Measurements from ENCODE around the gene HYAL4. TPM values are rescaled to one million over a fixed set of nuclear protein-coding genes. Genes with fewer than 3 reads are reported as not detected.
A peak's percentile ranks its signal among the peaks of the same experiment; 100 is the strongest.

HYAL4 gene
- total and polyA plus RNA-seq, 2 donors (not counting 3 experiments of a cell fraction or from before 2014, with no cell fraction given): not detected

- intact Hi-C loops (cut with micrococcal nuclease): loop anchor here (1.0 to 5.0 kb wide), 7 partner anchors 67 to 922 kb away; partner anchors contain the start of gene WASL
- Histone ChIP-seq H3K27ac (ENCODE audit: insufficient read depth, low read depth, low read length) (peak overlapping the region; percentile 34), H3K27me3 (ENCODE audit: control insufficient read depth in 2 of 2, insufficient read depth in 2 of 2, low read length in 2 of 2) (no peaks in the 10 kb centered on the region), H3K4me2 (ENCODE audit: insufficient read depth, low read length) (peak overlapping the region; percentile 58), H3K9me3 (replicated peaks; ENCODE audit: control insufficient read depth, insufficient read depth, low read length) (no peaks in the 10 kb centered on the region), H3K9me1 (replicated peaks; ENCODE audit: control insufficient read depth, extremely low read depth, insufficient read depth, low read length) (no peaks in the 10 kb centered on the region), H3K36me3 (ENCODE audit: control insufficient read depth in 2 of 2, extremely low read depth in 1 of 2, insufficient read depth in 2 of 2, low read length in 2 of 2) (no peaks in the 10 kb centered on the region), H3K9ac (replicated peaks; ENCODE audit: extremely low read depth, insufficient read depth, low read length) (peak overlapping the region; percentile 42), H2AFZ (ENCODE audit: low read depth, low read length) (no peak overlapping the region), H4K20me1 (replicated peaks; ENCODE audit: control insufficient read depth, extremely low read depth, insufficient read depth, low read length) (no peaks in the 10 kb centered on the region), H3K79me2 (ENCODE audit: control insufficient read depth, insufficient read depth, low read length) (no peaks in the 10 kb centered on the region), H3K4me1 (ENCODE audit: control insufficient read depth, extremely low read depth, insufficient read depth, low read length) (peaks cover 9% of the 10 kb centered on the region), H3K4me3 (replicated peaks in 1 of 3; ENCODE audit: insufficient read depth in 1 of 3, low read depth in 1 of 3, low read length in 3 of 3) (no peak overlapping the region)
- no TSS peak for BruUV-seq (replicated peaks)
- ChIA-PET CTCF (interaction anchor here (0.6 to 4.1 kb wide), 39 partner anchors 8 to 1871 kb away, joined by 3 to 115 read pairs (median 4); partner anchors contain the start of genes HYAL4 and WASL), POLR2A (no interaction called here)
- DNase-seq (ENCODE audit: low read depth, low spot score) (peak; percentile 84), FAIRE-seq (peak; percentile 90)
- TF ChIP-seq CTCF (IDR thresholded peaks at IDR 0.05; ENCODE audit: extremely low read depth in 1 of 2, insufficient read depth in 1 of 2, low read depth in 1 of 2, low read length in 2 of 2) (peak; percentile 41 to 56), JUN (IDR thresholded peaks at IDR 0.05; ENCODE audit: borderline replicate concordance, insufficient read depth, insufficient read length, low read depth) (no peak)
- dilution Hi-C loops (cut with MboI; ENCODE audit: extremely low pct_ligation_motif_present, low sequenced_read_pairs): no loop called here
Measured at GRCh38 chr7:123865517-123866117, 20.6 kb downstream of the HYAL4 start.

- DNase-seq (ENCODE audit: low read depth, low spot score): no peak
- CTCF ChIA-PET: interaction anchor here (0.7 to 4.1 kb wide), 4 partner anchors 63 to 327 kb away, joined by 3 to 115 read pairs (median 26); no protein-coding TSS in a partner anchor
- Histone ChIP-seq H3K9ac (replicated peaks; ENCODE audit: extremely low read depth, insufficient read depth, low read length) (no peak overlapping the region), H2AFZ (ENCODE audit: low read depth, low read length) (no peak overlapping the region), H3K4me1 (ENCODE audit: control insufficient read depth, extremely low read depth, insufficient read depth, low read length) (peaks cover 9% of the 10 kb centered on the region), H3K36me3 (ENCODE audit: control insufficient read depth in 2 of 2, extremely low read depth in 1 of 2, insufficient read depth in 2 of 2, low read length in 2 of 2) (no peaks in the 10 kb centered on the region), H3K4me3 (replicated peaks in 1 of 3; ENCODE audit: insufficient read depth in 1 of 3, low read depth in 1 of 3, low read length in 3 of 3) (no peak overlapping the region), H3K27me3 (ENCODE audit: control insufficient read depth in 2 of 2, insufficient read depth in 2 of 2, low read length in 2 of 2) (no peaks in the 10 kb centered on the region), H3K9me1 (replicated peaks; ENCODE audit: control insufficient read depth, extremely low read depth, insufficient read depth, low read length) (no peaks in the 10 kb centered on the region), H4K20me1 (replicated peaks; ENCODE audit: control insufficient read depth, extremely low read depth, insufficient read depth, low read length) (no peaks in the 10 kb centered on the region), H3K9me3 (replicated peaks; ENCODE audit: control insufficient read depth, insufficient read depth, low read length) (no peaks in the 10 kb centered on the region), H3K79me2 (ENCODE audit: control insufficient read depth, insufficient read depth, low read length) (no peaks in the 10 kb centered on the region), H3K4me2 (ENCODE audit: insufficient read depth, low read length) (no peak overlapping the region), H3K27ac (ENCODE audit: insufficient read depth, low read depth, low read length) (no peak overlapping the region)
- POLR2A ChIA-PET: no interaction called here
- no TSS peak for BruUV-seq (replicated peaks)
- intact Hi-C loops (cut with micrococcal nuclease) (loop anchor here (5.0 kb wide), 2 partner anchors 120 to 920 kb away; partner anchors contain the start of gene WASL), dilution Hi-C loops (cut with MboI; ENCODE audit: extremely low pct_ligation_motif_present, low sequenced_read_pairs) (no loop called here)
- FAIRE-seq: no peak
- TF ChIP-seq JUN (IDR thresholded peaks at IDR 0.05; ENCODE audit: borderline replicate concordance, insufficient read depth, insufficient read length, low read depth): no peak
- TF ChIP-seq POLR2A (IDR thresholded peaks at IDR 0.05; ENCODE audit: low read depth, low read length): no peak
- no peak for TF ChIP-seq GATA2 (IDR thresholded peaks at IDR 0.05; ENCODE audit: insufficient read depth, insufficient read length, low read depth, low read length)
Measured at GRCh38 chr7:123867225-123867624, 22.3 kb downstream of the HYAL4 start.

All from endothelial cell of umbilical vein (primary cell).